ENCODE data around the gene PCCA.

GRCh38 chr13:100537951-100538462, 449.1 kb downstream of the PCCA start:
- TF ChIP-seq ATF3 (IDR thresholded peaks at IDR 0.05) (no peak), CTCF (IDR thresholded peaks at IDR 0.05; ENCODE audit: low read depth, low read length, missing input control) (no peak), RAD21 (IDR thresholded peaks at IDR 0.05) (no peak), YY1 (IDR thresholded peaks at IDR 0.05) (no peak), JUND (IDR thresholded peaks at IDR 0.05) (no peak), GABPA (IDR thresholded peaks at IDR 0.05 in 1 of 2, conservative IDR thresholded peaks at IDR 0.05 in 1 of 2) (no peak), FOXA1 (IDR thresholded peaks at IDR 0.05) (no peak), REST (IDR thresholded peaks at IDR 0.05) (no peak), ZBTB33 (IDR thresholded peaks at IDR 0.05) (no peak), MAX (IDR thresholded peaks at IDR 0.05) (no peak)

Measured in liver (tissue), 3 donors.